GM12892 (cell line): ENCODE results near the gene THOC5.
"Not testable (repeated sequence)": the region's sequence is repeated elsewhere in the genome, so short reads cannot be mapped to it uniquely, and the experiment has no call there.

Experiments
- POLR2AphosphoS5 ChIP-seq: IDR thresholded peaks from 2 replicates; pipeline ENCODE4 v1.6.1; 2011; ENCODE audit warnings: low read depth, low read length, control low read depth
- TAF1 ChIP-seq: IDR thresholded peaks from 2 replicates; pipeline ENCODE4 v1.6.1; 2011; ENCODE audit warnings: low read depth, mild to moderate bottlenecking, control low read depth, low read length, borderline replicate concordance

DNA sequence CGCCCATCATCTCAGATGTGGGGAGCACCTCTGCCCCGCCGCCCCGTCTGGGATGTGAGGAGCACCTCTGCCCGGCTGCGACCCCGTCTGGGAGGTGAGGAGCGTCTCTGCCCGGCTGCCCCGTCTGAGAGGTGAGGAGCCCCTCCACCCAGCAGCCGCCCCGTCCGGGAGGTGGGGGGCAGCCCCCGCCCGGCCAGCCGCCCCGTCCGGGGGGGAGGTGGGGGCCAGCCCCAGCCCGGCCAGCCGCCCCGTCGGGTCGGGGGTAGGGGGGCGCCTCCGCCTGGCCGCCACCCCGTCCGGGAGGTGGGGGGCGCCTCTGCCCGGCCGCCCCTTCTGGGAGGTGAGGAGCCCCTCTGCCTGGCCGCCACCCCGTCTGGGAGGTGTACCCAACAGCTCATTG is 1.2 kb downstream of the THOC5 start:
- not testable (repeated sequence) for TF ChIP-seq POLR2AphosphoS5, TAF1
